ENCODE results near the gene TFF1. TPM values are rescaled to one million over a fixed set of nuclear protein-coding genes. Genes with fewer than 3 reads are reported as not detected.

The TFF1 gene
- total and polyA plus RNA-seq, 2 experiments from 2014 or later: not detected

GRCh38 chr21:42375966-42376337 is 9.6 kb upstream of the TFF1 start:
- no peak for DNase-seq (ENCODE audit: low read depth in 1 of 2, low spot score in 1 of 2)
- Histone ChIP-seq H3K27ac (no peak overlapping the region), H3K9me3 (ENCODE audit: low read depth) (no peaks in the 10 kb centered on the region), H3K4me3 (no peak overlapping the region), H3K27me3 (peaks cover 16% of the 10 kb centered on the region), H3K4me1 (ENCODE audit: low read depth) (no peaks in the 10 kb centered on the region), H3K36me3 (no peaks in the 10 kb centered on the region)
- no peak for TF ChIP-seq CTCF (IDR thresholded peaks at IDR 0.05; ENCODE audit: low read depth, low read length)

GRCh38 chr21:42375506-42375905 is 9.2 kb upstream of the TFF1 start:
- H3K4me3 ChIP-seq: no peak overlapping the region
- H3K9me3 ChIP-seq (ENCODE audit: low read depth): no peaks in the 10 kb centered on the region
- no peak for TF ChIP-seq CTCF (IDR thresholded peaks at IDR 0.05; ENCODE audit: low read depth, low read length)
- H3K36me3 ChIP-seq: no peaks in the 10 kb centered on the region
- no peaks in the 10 kb centered on the region for H3K4me1 ChIP-seq (ENCODE audit: low read depth)
- peaks cover 16% of the 10 kb centered on the region for H3K27me3 ChIP-seq
- no peak for DNase-seq (ENCODE audit: low read depth in 1 of 2, low spot score in 1 of 2)
- no peak overlapping the region for H3K27ac ChIP-seq

- Histone ChIP-seq H3K27me3 (peaks cover 16% of the 10 kb centered on the region), H3K9me3 (ENCODE audit: low read depth) (no peaks in the 10 kb centered on the region), H3K36me3 (no peaks in the 10 kb centered on the region), H3K4me3 (no peak overlapping the region), H3K4me1 (ENCODE audit: low read depth) (no peaks in the 10 kb centered on the region), H3K27ac (no peak overlapping the region)
- no peak for DNase-seq (ENCODE audit: low read depth in 1 of 2, low spot score in 1 of 2)
- TF ChIP-seq CTCF (IDR thresholded peaks at IDR 0.05; ENCODE audit: low read depth, low read length): no peak
These were observed 8.6 kb upstream of the TFF1 start for GRCh38 chr21:42374864-42375499.

GRCh38 chr21:42374457-42374856 is 8.1 kb upstream of the TFF1 start:
- no peak for TF ChIP-seq CTCF (IDR thresholded peaks at IDR 0.05; ENCODE audit: low read depth, low read length)
- no peak for DNase-seq (ENCODE audit: low read depth in 1 of 2, low spot score in 1 of 2)
- Histone ChIP-seq H3K4me1 (ENCODE audit: low read depth) (no peaks in the 10 kb centered on the region), H3K27ac (no peak overlapping the region), H3K27me3 (peaks cover 16% of the 10 kb centered on the region), H3K36me3 (no peaks in the 10 kb centered on the region), H3K4me3 (no peak overlapping the region), H3K9me3 (ENCODE audit: low read depth) (no peaks in the 10 kb centered on the region)

GRCh38 chr21:42373908-42374455 is 7.6 kb upstream of the TFF1 start:
- no peaks in the 10 kb centered on the region for H3K4me1 ChIP-seq (ENCODE audit: low read depth)
- no peak overlapping the region for H3K27ac ChIP-seq
- peaks cover 16% of the 10 kb centered on the region for H3K27me3 ChIP-seq
- DNase-seq (ENCODE audit: low read depth in 1 of 2, low spot score in 1 of 2): no peak
- H3K4me3 ChIP-seq: no peak overlapping the region
- no peaks in the 10 kb centered on the region for H3K36me3 ChIP-seq
- TF ChIP-seq CTCF (IDR thresholded peaks at IDR 0.05; ENCODE audit: low read depth, low read length): no peak
- no peaks in the 10 kb centered on the region for H3K9me3 ChIP-seq (ENCODE audit: low read depth)
